Ishikawa (cell line): ENCODE measurements around the gene PAM16.

Source experiments
- CREB1 ChIP-seq: IDR thresholded peaks from 2 replicates; pipeline ENCODE4 v1.6.1; 2012; ENCODE audit warnings: low read depth
- EGR1 ChIP-seq: IDR thresholded peaks from 2 replicates; pipeline ENCODE4 v1.6.1; 2012
- EP300 ChIP-seq: IDR thresholded peaks from 2 replicates; pipeline ENCODE4 v1.6.1; 2012; ENCODE audit warnings: borderline replicate concordance
- FOXM1 ChIP-seq: IDR thresholded peaks from 2 replicates; pipeline ENCODE4 v1.6.1; 2012; ENCODE audit warnings: low read depth, borderline replicate concordance
- MAX ChIP-seq: IDR thresholded peaks from 2 replicates; pipeline ENCODE4 v1.6.1; 2012
- NFIC ChIP-seq: IDR thresholded peaks from 2 replicates; pipeline ENCODE4 v1.6.1; 2012
- RAD21 ChIP-seq: IDR thresholded peaks from 2 replicates; pipeline ENCODE4 v1.6.1; 2012; ENCODE audit warnings: low read depth
- REST ChIP-seq: IDR thresholded peaks from 2 replicates; pipeline ENCODE4 v1.6.1; 2012; ENCODE audit warnings: low read depth, mild to moderate bottlenecking
- TAF1 ChIP-seq: IDR thresholded peaks from 2 replicates; pipeline ENCODE4 v1.6.1; 2012; ENCODE audit warnings: low read depth, mild to moderate bottlenecking
- TEAD4 ChIP-seq: IDR thresholded peaks from 2 replicates; pipeline ENCODE4 v1.6.1; 2012
- USF1 ChIP-seq: IDR thresholded peaks from 2 replicates; pipeline ENCODE4 v1.6.1; 2012
- YY1 ChIP-seq: IDR thresholded peaks from 2 replicates; pipeline ENCODE4 v1.6.1; 2012; ENCODE audit warnings: low read depth
- ZBTB7A ChIP-seq: IDR thresholded peaks from 2 replicates; pipeline ENCODE4 v1.6.1; 2012; ENCODE audit warnings: low read depth

GRCh38 chr16:4375717-4376116, 24.6 kb upstream of the PAM16 start:
- TF ChIP-seq EP300 (no peak), TAF1 (no peak), MAX (no peak), TEAD4 (no peak), RAD21 (no peak), EGR1 (no peak), YY1 (no peak), ZBTB7A (no peak), FOXM1 (no peak), CREB1 (no peak), REST (no peak), NFIC (no peak), USF1 (no peak)
